GM19455 (cell line): ENCODE measurements around the gene BMP5.
"Not testable (repeated sequence)": the region's sequence is repeated elsewhere in the genome, so short reads cannot be mapped to it uniquely, and the experiment has no call there.

Experiments
- ATAC-seq: cut with Tn5 transposase; IDR thresholded peaks from one replicate; pipeline ENCODE4 v1.9.1; 2021; ENCODE audit not compliant: unreplicated experiment

Gene BMP5

GRCh38 chr6:55875400-55875799, at the start of gene BMP5:
TSS of gene BMP5 (minus strand) at chr6:55875590. CDS start at chr6:55874865, 725 bp downstream.
- no peak for ATAC-seq

GRCh38 chr6:55922406-55922805, 47.0 kb upstream of the BMP5 start:
- ATAC-seq = no peak

- no peak for ATAC-seq
Measured at GRCh38 chr6:55919716-55920308, 44.4 kb upstream of the BMP5 start.

DNA sequence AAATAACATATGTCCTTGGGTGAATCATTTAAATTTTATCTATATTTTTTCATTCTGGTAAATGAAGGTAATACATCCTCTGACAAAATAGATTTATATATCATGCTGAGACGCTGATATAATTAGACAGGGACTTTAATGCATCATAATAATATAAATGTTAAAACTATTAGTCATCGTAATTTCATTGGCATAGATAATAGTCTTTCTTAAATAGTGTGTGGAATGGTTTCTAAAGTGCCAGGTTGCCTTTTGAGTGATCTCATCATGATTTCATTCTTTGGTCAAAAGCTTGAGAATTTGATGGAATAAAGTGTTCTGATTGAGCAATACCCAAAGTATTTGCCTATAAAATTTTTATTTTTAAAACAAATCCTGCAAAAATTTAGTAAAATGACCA, 43.2 kb upstream of the BMP5 start:
- no peak for ATAC-seq

- no peak for ATAC-seq
Measured at GRCh38 chr6:55917751-55918415, 42.5 kb upstream of the BMP5 start.

- ATAC-seq = no peak
Measured at GRCh38 chr6:55916188-55916587, 40.8 kb upstream of the BMP5 start.

DNA sequence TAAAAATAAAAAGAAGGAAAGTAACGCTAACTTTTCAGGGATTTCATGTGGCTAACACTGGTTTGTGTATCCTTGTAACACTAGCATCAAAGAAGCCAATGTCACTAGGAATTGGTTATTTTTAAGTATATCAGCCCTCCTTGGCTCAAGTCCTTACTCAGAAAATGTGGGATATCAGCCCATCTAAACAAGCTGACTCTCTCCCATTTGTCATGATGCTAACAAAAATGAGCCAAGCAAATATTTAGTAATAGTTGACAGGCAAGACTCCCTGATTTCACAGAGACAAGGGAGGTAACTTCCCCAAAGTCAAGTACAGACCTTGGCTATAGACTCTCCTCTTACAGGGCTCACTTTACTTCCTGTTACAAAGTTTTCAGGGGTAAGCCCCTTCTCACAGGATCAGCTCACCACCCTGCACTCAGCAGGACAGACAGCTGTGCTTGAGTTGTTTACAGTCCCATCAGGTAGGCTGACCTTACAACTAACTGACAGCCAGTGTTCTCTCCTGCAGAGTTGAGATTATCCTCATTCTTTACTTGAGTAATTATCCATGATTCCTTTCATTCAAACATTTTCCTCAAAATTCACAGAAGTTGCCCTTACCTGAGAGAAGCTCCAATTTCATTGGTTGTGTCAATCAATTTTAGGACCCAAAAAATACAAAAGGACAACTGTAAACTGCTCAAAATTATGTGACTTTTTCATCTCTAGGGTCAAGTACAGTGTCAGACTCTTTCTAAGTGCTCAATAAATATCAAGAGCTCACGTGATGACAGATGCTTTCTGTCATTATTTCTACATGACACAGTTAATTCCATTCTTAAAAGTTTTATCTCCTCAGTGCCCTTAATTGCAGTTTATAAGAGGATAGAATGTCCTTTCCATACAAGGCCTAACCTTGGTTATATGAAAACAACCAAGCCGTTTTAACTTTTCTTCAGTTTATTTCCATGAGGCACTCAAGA, 38.1 kb upstream of the BMP5 start:
- ATAC-seq = no peak

DNA sequence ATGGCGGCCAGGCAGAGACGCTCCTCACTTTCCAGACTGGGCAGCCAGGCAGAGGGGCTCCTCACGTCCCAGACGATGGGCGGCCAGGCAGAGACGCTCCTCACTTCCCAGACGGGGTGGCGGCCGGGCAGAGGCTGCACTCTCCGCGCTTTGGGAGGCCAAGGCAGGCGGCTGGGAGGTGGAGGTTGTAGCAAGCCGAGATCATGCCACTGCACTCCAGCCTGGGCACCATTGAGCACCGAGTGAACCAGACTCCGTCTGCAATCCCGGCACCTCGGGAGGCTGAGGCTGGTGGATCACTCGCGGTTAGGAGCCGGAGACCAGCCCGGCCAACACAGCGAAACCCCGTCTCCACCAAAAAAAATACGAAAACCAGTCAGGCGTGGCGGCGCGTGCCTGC, 35.1 kb upstream of the BMP5 start:
- not testable (repeated sequence) for ATAC-seq

DNA sequence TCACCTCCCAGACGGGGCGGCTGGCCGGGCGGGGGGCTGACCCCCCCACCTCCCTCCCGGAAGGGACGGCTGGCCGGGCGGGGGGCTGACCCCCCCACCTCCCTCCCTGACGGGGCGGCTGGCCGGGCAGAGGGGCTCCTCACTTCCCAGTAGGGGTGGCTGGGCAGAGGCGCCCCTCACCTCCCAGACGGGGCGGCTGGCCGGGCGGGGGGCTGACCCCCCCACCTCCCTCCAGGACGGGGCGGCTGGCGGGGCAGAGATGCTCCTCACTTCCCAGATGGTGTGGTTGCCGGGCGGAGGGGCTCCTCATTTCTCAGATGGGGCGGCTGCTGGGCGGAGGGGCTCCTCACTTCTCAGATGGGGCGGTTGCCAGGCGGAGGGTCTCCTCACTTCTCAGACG, 34.5 kb upstream of the BMP5 start:
- ATAC-seq = not testable (repeated sequence)

- ATAC-seq = no peak
Measured at GRCh38 chr6:55902796-55903195, 27.4 kb upstream of the BMP5 start.

- ATAC-seq = no peak
Measured at GRCh38 chr6:55901765-55902270, 26.4 kb upstream of the BMP5 start.

DNA sequence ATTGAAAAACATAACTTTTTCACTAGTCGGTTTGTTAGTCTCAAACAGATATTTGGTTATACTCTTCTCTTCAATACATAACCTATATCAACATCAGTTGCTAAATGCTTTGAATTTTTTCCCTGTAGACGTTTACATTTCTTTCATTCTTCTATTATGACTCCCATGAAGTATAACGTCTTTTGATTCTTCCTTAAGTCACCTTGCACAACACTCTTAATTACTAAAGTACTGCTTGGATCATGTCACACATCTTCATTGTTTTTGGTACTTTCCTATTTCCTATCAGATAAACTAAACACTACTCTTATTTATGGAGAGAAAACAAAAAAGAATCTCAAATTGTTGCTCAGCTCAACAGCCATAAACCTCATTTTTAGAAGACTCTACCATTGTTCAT, 23.0 kb upstream of the BMP5 start:
- ATAC-seq = no peak

DNA sequence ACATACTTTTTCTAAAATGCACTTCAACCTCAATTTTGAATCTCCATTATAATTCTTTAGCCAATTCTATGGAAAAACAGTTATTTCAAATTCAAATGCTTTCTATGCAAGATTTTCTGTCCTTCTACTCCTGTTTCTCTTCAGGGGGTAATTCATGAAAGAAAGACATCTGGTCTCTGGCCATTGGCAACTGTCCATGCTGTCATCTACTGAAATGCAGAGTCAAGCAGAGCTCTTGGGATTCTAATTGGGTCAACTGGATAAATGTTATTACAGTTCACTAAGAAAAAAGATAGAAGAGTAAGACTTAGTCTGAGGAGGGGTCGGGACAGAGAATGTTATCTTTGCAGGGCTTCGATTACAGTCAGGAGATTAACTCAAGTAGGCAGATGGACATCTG, 22.0 kb upstream of the BMP5 start:
- no peak for ATAC-seq

DNA sequence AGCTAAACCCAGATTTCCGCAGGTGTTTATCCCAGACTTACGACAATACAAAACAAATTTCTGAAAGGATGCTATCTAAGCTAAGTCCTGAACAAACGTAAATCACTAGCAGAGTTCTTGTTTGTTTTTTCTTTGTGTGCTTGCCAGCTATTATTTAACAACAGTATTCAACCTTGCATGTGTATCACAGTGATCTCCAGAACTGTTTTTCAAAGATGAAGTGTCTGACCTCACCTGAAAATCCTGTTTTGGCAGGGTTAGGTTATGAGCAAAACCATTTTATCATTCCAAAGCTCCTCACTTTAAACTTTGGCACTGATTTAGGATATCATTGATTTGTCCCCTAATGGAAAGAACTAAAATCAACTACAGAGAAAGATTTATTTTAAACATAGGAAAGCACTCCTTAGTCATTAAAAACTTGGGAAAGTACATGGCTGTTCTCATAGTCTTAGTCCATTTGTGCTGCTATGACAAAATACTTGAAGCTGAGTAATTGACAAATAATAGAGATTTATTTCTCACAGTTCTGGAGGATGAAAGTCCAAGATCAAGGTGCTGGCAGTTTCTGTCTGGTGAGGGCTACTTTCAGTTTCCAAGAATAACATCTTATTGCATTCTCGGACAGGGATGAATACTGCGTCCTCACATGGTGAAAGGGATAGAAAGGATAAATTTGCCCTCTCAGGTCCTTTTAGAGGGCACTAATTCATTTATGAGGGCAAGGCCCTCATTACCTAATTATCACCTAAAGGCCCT, 20.8 kb upstream of the BMP5 start:
- no peak for ATAC-seq

GRCh38 chr6:55892749-55893357, 17.5 kb upstream of the BMP5 start:
- no peak for ATAC-seq

DNA sequence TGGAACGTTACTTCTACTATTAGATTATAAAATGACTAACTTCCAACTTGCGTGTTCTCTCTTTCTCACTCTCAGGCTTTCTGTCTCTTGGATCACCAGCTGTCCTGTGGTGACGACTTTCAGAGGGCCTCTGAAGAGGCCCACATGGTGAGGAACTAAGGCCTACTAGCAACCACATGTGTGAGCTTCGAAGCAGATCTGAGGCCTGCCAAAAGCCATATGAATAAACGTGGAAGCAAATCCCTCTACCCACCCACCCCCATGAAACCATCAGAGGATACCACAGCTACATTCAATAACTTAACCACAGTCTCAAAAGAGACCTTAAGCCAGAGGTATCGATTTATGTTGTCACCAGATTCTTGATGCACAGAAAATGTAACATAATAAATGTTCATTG, 13.5 kb upstream of the BMP5 start:
- peak; percentile 54 for ATAC-seq

DNA sequence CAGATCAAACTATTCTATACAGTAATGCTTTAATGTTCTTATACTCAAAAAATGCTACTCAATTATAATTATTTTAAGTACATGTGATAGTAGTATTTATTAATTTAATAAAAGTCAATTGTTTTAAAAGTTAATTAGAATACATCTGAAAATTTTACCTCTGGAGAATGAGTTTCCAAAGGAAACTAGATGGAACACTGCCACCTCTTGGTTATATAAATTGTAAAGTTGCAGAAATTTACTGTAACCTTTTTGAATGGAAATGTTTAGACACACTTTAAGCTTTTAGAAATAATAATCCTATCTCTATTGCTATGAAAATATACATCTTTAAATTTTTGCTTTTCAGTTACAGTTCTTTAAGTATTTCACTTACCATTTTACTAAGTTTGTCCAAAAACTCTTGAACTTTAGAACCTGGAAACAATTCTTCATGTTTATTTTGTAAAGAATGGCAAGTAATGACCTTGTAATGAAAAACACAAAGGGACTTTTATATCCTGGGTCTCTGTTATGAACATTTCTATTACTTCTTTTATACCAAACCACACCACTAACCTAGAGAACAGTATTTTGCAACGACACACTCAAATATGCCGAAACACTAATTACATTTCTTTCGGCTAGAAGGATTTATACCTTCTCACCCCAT, 10.9 kb upstream of the BMP5 start:
- no peak for ATAC-seq

DNA sequence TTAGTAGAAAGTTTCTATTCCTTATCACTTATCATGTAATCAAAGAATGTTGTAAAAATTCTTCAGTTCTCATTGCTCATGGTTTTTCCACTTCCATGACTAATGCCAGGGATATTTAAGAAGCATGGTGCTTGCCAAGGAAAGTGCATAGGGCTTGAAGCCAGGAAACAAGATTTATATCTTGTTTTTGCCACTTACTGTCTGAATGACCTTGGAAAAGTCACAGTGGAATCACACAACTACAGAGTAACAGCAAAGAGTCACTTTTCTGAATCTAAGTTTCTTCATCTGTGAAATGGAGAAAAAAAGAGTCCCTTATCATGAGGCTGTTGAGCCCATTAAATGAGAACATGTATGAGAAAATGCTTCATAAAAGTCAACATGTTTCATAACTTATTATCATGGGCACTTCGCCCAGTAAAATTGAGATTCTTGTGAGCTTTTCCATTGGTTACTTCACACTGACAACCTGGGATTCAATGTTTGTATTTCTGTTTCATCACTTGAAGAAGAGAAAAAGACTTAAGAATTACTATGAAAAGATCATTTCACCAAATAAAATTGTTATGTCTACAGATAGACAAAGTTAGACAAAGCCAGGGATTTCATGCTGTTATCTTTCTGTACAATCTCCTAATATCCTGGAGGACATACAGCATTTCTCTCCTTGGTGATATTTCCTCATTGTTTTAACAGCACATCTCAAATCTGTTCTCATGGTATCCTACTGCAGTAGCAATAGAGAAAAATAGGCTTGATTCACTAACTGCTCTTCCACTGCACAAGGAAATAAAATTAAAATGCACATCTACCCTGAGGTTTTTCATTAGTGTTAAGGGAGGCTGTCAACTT, 7.6 kb upstream of the BMP5 start:
- no peak for ATAC-seq

- no peak for ATAC-seq
Measured at GRCh38 chr6:55877283-55877682, 1.9 kb upstream of the BMP5 start.
